Panc1 (cell line): ENCODE results near the gene AGBL4. TPM values are rescaled to one million over a fixed set of nuclear protein-coding genes. Genes with fewer than 3 reads are reported as not detected.

Experiments
- ATAC-seq: fragments of 200-7000 bp; cut with Tn5 transposase; 2 replicates; pipeline ENCODE4 v1.9.1; 2020; ENCODE audit warnings: mild to moderate bottlenecking, moderate library complexity
- BruUV-seq: library from RNA; stranded (reverse); fragments of 400-500 nt; replicated peaks from 2 replicates; lab custom pipeline; 2021; lab: Mats Ljungman, UMichigan
- CTCF ChIA-PET: fragments of 300-600 bp; sonication (Branson Sonifier 250); formaldehyde crosslinking; loops from one replicate; lab custom pipeline; 2022; ENCODE audit warnings: antibody characterized with exemption; lab: Charles Lee
- POLR2A ChIA-PET: fragments of 300-600 bp; sonication (Branson Sonifier 250); formaldehyde crosslinking; loops from one replicate; lab custom pipeline; 2022; ENCODE audit warnings: antibody characterized with exemption; lab: Charles Lee
- DNase-seq: peaks from one replicate; pipeline ENCODE4 v3.0.0-alpha.2; 2010; ENCODE audit warnings: low read depth, low spot score
- H3K27ac ChIP-seq: 2 replicates; pipeline ENCODE4 v1.5.1; 2011; ENCODE audit warnings: mild to moderate bottlenecking, low read length, inconsistent platforms
- H3K27me3 ChIP-seq: fragments of 200-500 bp; sonication (Bioruptor generic); 2 replicates; pipeline ENCODE4 v1.6.0; 2014; ENCODE audit warnings: low read length, inconsistent platforms; ENCODE audit not compliant: control insufficient read depth, insufficient read depth
- H3K36me3 ChIP-seq: fragments of 200-500 bp; sonication (Bioruptor generic); 2 replicates; pipeline ENCODE4 v1.5.1; 2014; ENCODE audit warnings: inconsistent platforms, mild to moderate bottlenecking, low read length, moderate library complexity; ENCODE audit not compliant: control insufficient read depth, insufficient read depth
- H3K4me1 ChIP-seq: 2 replicates; pipeline ENCODE4 v1.5.1; 2011; ENCODE audit warnings: inconsistent platforms, mild to moderate bottlenecking, low read length, moderate library complexity; ENCODE audit not compliant: control insufficient read depth, insufficient read depth
- H3K4me3 ChIP-seq, 2 experiments: 2 replicates each; pipeline ENCODE4 v1.5.1; 2011 to 2012; ENCODE audit warnings: low read depth in 2 of 2, low read length in 2 of 2, mild to moderate bottlenecking in 2 of 2, inconsistent platforms in 1 of 2, moderate library complexity in 1 of 2
- H3K9me3 ChIP-seq: fragments of 200-500 bp; sonication (Bioruptor generic); 2 replicates; pipeline ENCODE4 v1.5.1; 2014; ENCODE audit warnings: low read depth, mild to moderate bottlenecking, inconsistent platforms, low read length, moderate library complexity; ENCODE audit not compliant: control insufficient read depth, insufficient read depth
- CTCF ChIP-seq: fragments of 450-650 bp; IDR thresholded peaks from 2 replicates; pipeline ENCODE4 v1.5.1; 2017; ENCODE audit warnings: mild to moderate bottlenecking
- POLR2AphosphoS5 ChIP-seq: IDR thresholded peaks from 2 replicates; pipeline ENCODE4 v1.6.1; 2012; ENCODE audit warnings: mild to moderate bottlenecking, low read depth, low read length, moderate library complexity
- REST ChIP-seq, 2 experiments: IDR thresholded peaks; 2 replicates each; pipeline ENCODE4 v1.6.1; 2011 to 2012; ENCODE audit warnings: low read depth in 2 of 2, control low read depth in 1 of 2, low read length in 1 of 2, mild to moderate bottlenecking in 1 of 2, moderate library complexity in 1 of 2; ENCODE audit not compliant: insufficient read depth in 1 of 2
- SIN3A ChIP-seq: IDR thresholded peaks from 2 replicates; pipeline ENCODE4 v1.6.1; 2012; ENCODE audit warnings: low read depth, mild to moderate bottlenecking, low read length, moderate library complexity, borderline replicate concordance; ENCODE audit not compliant: insufficient read depth
- TCF7L2 ChIP-seq: IDR thresholded peaks from 2 replicates; pipeline ENCODE4 v1.6.1; 2011; ENCODE audit warnings: mild to moderate bottlenecking, low read depth, low read length, inconsistent platforms
- in situ Hi-C: cut with HindIII; loops from 2 replicates; pipeline ENCODE4 v1.10.0; 2016; ENCODE audit warnings: low sequenced_read_pairs, low pct_unique_long_range_greater_than_20kb
- intact Hi-C: fragments of 100-400 bp; cut with micrococcal nuclease; formaldehyde crosslinking; loops from one replicate; pipeline ENCODE4 v1.10.0; 2022; ENCODE audit not compliant: unreplicated experiment
- total RNA-seq: library from RNA; stranded (reverse); gene quantifications from one replicate; pipeline ENCODE4 v1.2.1, GENCODE V29; 2021; ENCODE audit not compliant: unreplicated experiment

AGBL4 gene
- total RNA-seq, 1 experiment from 2014 or later, result not detected

GRCh38 chr1:48757363-48757762 lies 1266.4 kb downstream of the AGBL4 start:
- H3K27ac ChIP-seq, result no peak overlapping the region
- no peaks in the 10 kb centered on the region for H3K36me3 ChIP-seq
- intact Hi-C loops (no loop called here), in situ Hi-C loops (no loop called here)
- BruUV-seq, result no TSS peak
- CTCF ChIA-PET, result no interaction called here
- POLR2A ChIA-PET, result no interaction called here
- H3K4me3 ChIP-seq, result no peak overlapping the region
- no peaks in the 10 kb centered on the region for H3K9me3 ChIP-seq
- H3K27me3 ChIP-seq, result peaks cover 2% of the 10 kb centered on the region; the same call in 1 of the 2 replicates
- DNase-seq (no peak), ATAC-seq (no peak)
- H3K4me1 ChIP-seq, result no peaks in the 10 kb centered on the region
- TF ChIP-seq REST (IDR thresholded peaks at IDR 0.05; ENCODE audit: insufficient read depth in 1 of 2, low read depth in 2 of 2, low read length in 1 of 2) (no peak), CTCF (no peak), TCF7L2 (no peak), POLR2AphosphoS5 (no peak)

- peaks cover 2% of the 10 kb centered on the region; the same call in 1 of the 2 replicates for H3K27me3 ChIP-seq
- no peak overlapping the region for H3K4me3 ChIP-seq
- DNase-seq (no peak), ATAC-seq (no peak)
- no peak overlapping the region for H3K27ac ChIP-seq
- CTCF ChIA-PET, result no interaction called here
- TF ChIP-seq TCF7L2 (no peak), SIN3A (no peak), REST (IDR thresholded peaks at IDR 0.05; ENCODE audit: insufficient read depth in 1 of 2, low read depth in 2 of 2, low read length in 1 of 2) (no peak), CTCF (no peak), POLR2AphosphoS5 (no peak)
- intact Hi-C loops (no loop called here), in situ Hi-C loops (no loop called here)
- BruUV-seq, result no TSS peak
- POLR2A ChIA-PET, result no interaction called here
- H3K36me3 ChIP-seq, result no peaks in the 10 kb centered on the region
- no peaks in the 10 kb centered on the region for H3K4me1 ChIP-seq
- H3K9me3 ChIP-seq, result no peaks in the 10 kb centered on the region
Observed at GRCh38 chr1:48756683-48757316, 1267.0 kb downstream of the AGBL4 start.
